Measurements from ENCODE around the gene DVL2. TPM values are rescaled to one million over a fixed set of nuclear protein-coding genes. Genes with fewer than 3 reads are reported as not detected.

The DVL2 gene
- total RNA-seq, 4 donors from 2014 or later: 53.2 to 78.1 (median 55.5) TPM

GRCh38 chr17:7241090-7241733 is 6.9 kb upstream of the DVL2 start:
- Histone ChIP-seq H3K27ac (peak overlapping the region; percentile 98), H3K4me3 (peak overlapping the region; percentile 97), H3K27me3 (no peaks in the 10 kb centered on the region), H3K9me3 (no peaks in the 10 kb centered on the region), H3K4me1 (peaks cover 42% of the 10 kb centered on the region), H3K36me3 (peaks cover 35% of the 10 kb centered on the region)
- TF ChIP-seq EP300 (IDR thresholded peaks at IDR 0.05) (no peak), POLR2AphosphoS5 (IDR thresholded peaks at IDR 0.05) (no peak), CTCF (IDR thresholded peaks at IDR 0.05) (no peak), POLR2A (IDR thresholded peaks at IDR 0.05) (no peak)
- DNase-seq (ENCODE audit: low spot score in 2 of 2): no peak
- 34% methylated on average over 9 of the region's 9 CpGs for WGBS

- Histone ChIP-seq H3K4me1 (peaks cover 51% of the 10 kb centered on the region), H3K36me3 (peaks cover 26% of the 10 kb centered on the region), H3K4me3 (peak overlapping the region; percentile 97), H3K27me3 (no peaks in the 10 kb centered on the region), H3K27ac (peak overlapping the region; percentile 98), H3K9me3 (no peaks in the 10 kb centered on the region)
- 79% methylated on average over 4 of the region's 4 CpGs for WGBS
- DNase-seq (ENCODE audit: low spot score in 2 of 2): no peak
- TF ChIP-seq EP300 (IDR thresholded peaks at IDR 0.05) (no peak), POLR2AphosphoS5 (IDR thresholded peaks at IDR 0.05) (no peak), CTCF (IDR thresholded peaks at IDR 0.05) (no peak), POLR2A (IDR thresholded peaks at IDR 0.05) (no peak)
These were observed 6.1 kb upstream of the DVL2 start for GRCh38 chr17:7240375-7240774.

GRCh38 chr17:7239091-7240027 is 5.0 kb upstream of the DVL2 start, which contains the start of gene PHF23:
Gene PHF23, minus strand, starts transcription at chr17:7239457. Its CDS starts 178 bp downstream, at chr17:7239279.
- Histone ChIP-seq H3K9me3 (no peaks in the 10 kb centered on the region), H3K27me3 (no peaks in the 10 kb centered on the region), H3K4me1 (peaks cover 60% of the 10 kb centered on the region), H3K36me3 (peaks cover 16% of the 10 kb centered on the region), H3K27ac (peak within 1 kb of the TSS; percentile 95), H3K4me3 (peak within 1 kb of the TSS; percentile 97)
- TF ChIP-seq POLR2A (IDR thresholded peaks at IDR 0.05): no peak
- peak in 2 of 3 donors; percentile 87 to 91 for TF ChIP-seq POLR2AphosphoS5 (IDR thresholded peaks at IDR 0.05)
- no peak for TF ChIP-seq EP300 (IDR thresholded peaks at IDR 0.05)
- peak; percentile 99 to 100 for DNase-seq (ENCODE audit: low spot score in 2 of 2)
- WGBS: under 1% methylated on average over 69 of the region's 72 CpGs

- H3K36me3 ChIP-seq: peaks cover 9% of the 10 kb centered on the region
- WGBS: 1% methylated on average over 34 of the region's 39 CpGs
- H3K27me3 ChIP-seq: no peaks in the 10 kb centered on the region
- H3K27ac ChIP-seq: peak overlapping the region; percentile 95
- no peak for DNase-seq (ENCODE audit: low spot score in 2 of 2)
- no peaks in the 10 kb centered on the region for H3K9me3 ChIP-seq
- H3K4me1 ChIP-seq: peaks cover 60% of the 10 kb centered on the region
- H3K4me3 ChIP-seq: peak overlapping the region; percentile 97
- TF ChIP-seq CTCF (IDR thresholded peaks at IDR 0.05): no peak
- TF ChIP-seq EP300 (IDR thresholded peaks at IDR 0.05): no peak
- no peak for TF ChIP-seq POLR2AphosphoS5 (IDR thresholded peaks at IDR 0.05)
- TF ChIP-seq POLR2A (IDR thresholded peaks at IDR 0.05): no peak
These were observed 4.2 kb upstream of the DVL2 start for GRCh38 chr17:7238420-7239090.

- peak; percentile 88 to 90 for DNase-seq (ENCODE audit: low spot score in 2 of 2)
- no peaks in the 10 kb centered on the region for H3K9me3 ChIP-seq
- TF ChIP-seq CTCF (IDR thresholded peaks at IDR 0.05) (no peak), POLR2AphosphoS5 (IDR thresholded peaks at IDR 0.05) (no peak), POLR2A (IDR thresholded peaks at IDR 0.05) (no peak), EP300 (IDR thresholded peaks at IDR 0.05) (no peak)
- H3K36me3 ChIP-seq: peaks cover 9% of the 10 kb centered on the region
- H3K27ac ChIP-seq: peak overlapping the region; percentile 95
- H3K4me3 ChIP-seq: peak overlapping the region; percentile 97
- peaks cover 62% of the 10 kb centered on the region for H3K4me1 ChIP-seq
- no peaks in the 10 kb centered on the region for H3K27me3 ChIP-seq
- under 1% methylated on average over 17 of the region's 73 CpGs for WGBS
These were observed 3.6 kb upstream of the DVL2 start for GRCh38 chr17:7237761-7238419.

All from suprapubic skin (tissue), 4 donors.